ENCODE results near the gene VAPB. TPM values are rescaled to one million over a fixed set of nuclear protein-coding genes. Genes with fewer than 3 reads are reported as not detected.

VAPB gene
- total RNA-seq, 1 donor = 15.1 TPM

- no peak overlapping the region for H3K4me3 ChIP-seq (ENCODE audit: low read depth, low read length)
- no peak for TF ChIP-seq CTCF (IDR thresholded peaks at IDR 0.05; ENCODE audit: insufficient read depth, low read depth, low read length)
- DNase-seq (ENCODE audit: low read depth) = no peak
Measured at GRCh38 chr20:58416057-58416456, 27.0 kb downstream of the VAPB start.

- H3K4me3 ChIP-seq (ENCODE audit: low read depth, low read length) = no peak overlapping the region
- no peak for DNase-seq (ENCODE audit: low read depth)
- no peak for TF ChIP-seq CTCF (IDR thresholded peaks at IDR 0.05; ENCODE audit: insufficient read depth, low read depth, low read length)
Measured at GRCh38 chr20:58416835-58417234, 27.8 kb downstream of the VAPB start.

- H3K4me3 ChIP-seq (ENCODE audit: low read depth, low read length) = no peak overlapping the region
- no peak for DNase-seq (ENCODE audit: low read depth)
- TF ChIP-seq CTCF (IDR thresholded peaks at IDR 0.05; ENCODE audit: insufficient read depth, low read depth, low read length) = no peak
Measured at GRCh38 chr20:58417438-58417837, 28.4 kb downstream of the VAPB start.

GRCh38 chr20:58418949-58419748 lies 30.1 kb downstream of the VAPB start:
- DNase-seq (ENCODE audit: low read depth) = peak; percentile 53
- no peak for TF ChIP-seq CTCF (IDR thresholded peaks at IDR 0.05; ENCODE audit: insufficient read depth, low read depth, low read length)
- no peak overlapping the region for H3K4me3 ChIP-seq (ENCODE audit: low read depth, low read length)

- H3K4me3 ChIP-seq (ENCODE audit: low read depth, low read length) = no peak overlapping the region
- no peak for TF ChIP-seq CTCF (IDR thresholded peaks at IDR 0.05; ENCODE audit: insufficient read depth, low read depth, low read length)
- DNase-seq (ENCODE audit: low read depth) = peak; percentile 54
Measured at GRCh38 chr20:58420798-58421496, 31.9 kb downstream of the VAPB start.

GRCh38 chr20:58421497-58421850 lies 32.4 kb downstream of the VAPB start:
- DNase-seq (ENCODE audit: low read depth) = no peak
- no peak overlapping the region for H3K4me3 ChIP-seq (ENCODE audit: low read depth, low read length)
- no peak for TF ChIP-seq CTCF (IDR thresholded peaks at IDR 0.05; ENCODE audit: insufficient read depth, low read depth, low read length)
